ENCODE data around the gene FGFR3.
A peak's percentile ranks its signal among the peaks of the same experiment; 100 is the strongest.

Gene FGFR3

GRCh38 chr4:1795299-1796195, 2.5 kb downstream of the FGFR3 start:
- no peaks in the 10 kb centered on the region for H3K36me3 ChIP-seq (ENCODE audit: control insufficient read depth in 2 of 2, insufficient read depth in 2 of 2, low read length in 2 of 2)
- peaks cover 29 to 43% of the 10 kb centered on the region in 2 donors for H3K4me1 ChIP-seq (ENCODE audit: control insufficient read depth in 2 of 2, insufficient read depth in 2 of 2, low read length in 2 of 2)
- peak overlapping the region; percentile 15 to 82 for H3K9ac ChIP-seq (ENCODE audit: low read depth in 1 of 2, low read length in 2 of 2)
- H3K27me3 ChIP-seq (ENCODE audit: control insufficient read depth in 2 of 2, insufficient read depth in 2 of 2, low read length in 2 of 2), result peaks cover 3 to 5% of the 10 kb centered on the region in 2 donors
- H3K27ac ChIP-seq (ENCODE audit: low read depth in 2 of 2, low read length in 2 of 2), result peak overlapping the region; percentile 82
- H3K4me3 ChIP-seq (ENCODE audit: low read length in 2 of 2), result peak overlapping the region; percentile 62 to 80
- H3K9me3 ChIP-seq (ENCODE audit: control insufficient read depth in 2 of 2, low read length in 2 of 2), result no peaks in the 10 kb centered on the region

- H3K27ac ChIP-seq (ENCODE audit: low read depth in 2 of 2, low read length in 2 of 2), result no peak overlapping the region
- H3K27me3 ChIP-seq (ENCODE audit: control insufficient read depth in 2 of 2, insufficient read depth in 2 of 2, low read length in 2 of 2), result peaks cover 2 to 3% of the 10 kb centered on the region in 2 donors
- H3K4me3 ChIP-seq (ENCODE audit: low read length in 2 of 2), result peak overlapping the region; percentile 62 to 80
- peaks cover 0 to 3% of the 10 kb centered on the region in 2 donors for H3K36me3 ChIP-seq (ENCODE audit: control insufficient read depth in 2 of 2, insufficient read depth in 2 of 2, low read length in 2 of 2)
- peak overlapping the region; percentile 15 to 66 for H3K9ac ChIP-seq (ENCODE audit: low read depth in 1 of 2, low read length in 2 of 2)
- H3K9me3 ChIP-seq (ENCODE audit: control insufficient read depth in 2 of 2, low read length in 2 of 2), result no peaks in the 10 kb centered on the region
- H3K4me1 ChIP-seq (ENCODE audit: control insufficient read depth in 2 of 2, insufficient read depth in 2 of 2, low read length in 2 of 2), result peaks cover 29 to 43% of the 10 kb centered on the region in 2 donors
These were observed 3.6 kb downstream of the FGFR3 start for GRCh38 chr4:1796486-1797204.

- Histone ChIP-seq H3K4me1 (ENCODE audit: control insufficient read depth in 2 of 2, insufficient read depth in 2 of 2, low read length in 2 of 2) (peaks cover 29 to 47% of the 10 kb centered on the region in 2 donors), H3K9me3 (ENCODE audit: control insufficient read depth in 2 of 2, low read length in 2 of 2) (no peaks in the 10 kb centered on the region), H3K4me3 (ENCODE audit: low read length in 2 of 2) (no peak overlapping the region), H3K27me3 (ENCODE audit: control insufficient read depth in 2 of 2, insufficient read depth in 2 of 2, low read length in 2 of 2) (peaks cover 2 to 3% of the 10 kb centered on the region in 2 donors), H3K27ac (ENCODE audit: low read depth in 2 of 2, low read length in 2 of 2) (no peak overlapping the region), H3K36me3 (ENCODE audit: control insufficient read depth in 2 of 2, insufficient read depth in 2 of 2, low read length in 2 of 2) (peaks cover 0 to 5% of the 10 kb centered on the region in 2 donors), H3K9ac (ENCODE audit: low read depth in 1 of 2, low read length in 2 of 2) (no peak overlapping the region)
These were observed 4.3 kb downstream of the FGFR3 start for GRCh38 chr4:1797298-1797860.

- no peak overlapping the region for H3K4me3 ChIP-seq (ENCODE audit: low read length in 2 of 2)
- H3K9me3 ChIP-seq (ENCODE audit: control insufficient read depth in 2 of 2, low read length in 2 of 2), result no peaks in the 10 kb centered on the region
- H3K9ac ChIP-seq (ENCODE audit: low read depth in 1 of 2, low read length in 2 of 2), result no peak overlapping the region
- H3K27ac ChIP-seq (ENCODE audit: low read depth in 2 of 2, low read length in 2 of 2), result no peak overlapping the region
- peaks cover 29 to 47% of the 10 kb centered on the region in 2 donors for H3K4me1 ChIP-seq (ENCODE audit: control insufficient read depth in 2 of 2, insufficient read depth in 2 of 2, low read length in 2 of 2)
- peaks cover 0 to 5% of the 10 kb centered on the region in 2 donors for H3K36me3 ChIP-seq (ENCODE audit: control insufficient read depth in 2 of 2, insufficient read depth in 2 of 2, low read length in 2 of 2)
- H3K27me3 ChIP-seq (ENCODE audit: control insufficient read depth in 2 of 2, insufficient read depth in 2 of 2, low read length in 2 of 2), result peaks cover 2 to 3% of the 10 kb centered on the region in 2 donors
These were observed 4.9 kb downstream of the FGFR3 start for GRCh38 chr4:1797861-1798579.

- Histone ChIP-seq H3K4me1 (ENCODE audit: control insufficient read depth in 2 of 2, insufficient read depth in 2 of 2, low read length in 2 of 2) (peaks cover 28 to 47% of the 10 kb centered on the region in 2 donors), H3K9me3 (ENCODE audit: control insufficient read depth in 2 of 2, low read length in 2 of 2) (no peaks in the 10 kb centered on the region), H3K27me3 (ENCODE audit: control insufficient read depth in 2 of 2, insufficient read depth in 2 of 2, low read length in 2 of 2) (peaks cover 2 to 3% of the 10 kb centered on the region in 2 donors), H3K4me3 (ENCODE audit: low read length in 2 of 2) (peak overlapping the region in 1 of 2 donors; percentile 5), H3K9ac (ENCODE audit: low read depth in 1 of 2, low read length in 2 of 2) (no peak overlapping the region), H3K36me3 (ENCODE audit: control insufficient read depth in 2 of 2, insufficient read depth in 2 of 2, low read length in 2 of 2) (peaks cover 0 to 5% of the 10 kb centered on the region in 2 donors), H3K27ac (ENCODE audit: low read depth in 2 of 2, low read length in 2 of 2) (peak overlapping the region in 1 of 2 donors; percentile 42)
These were observed 5.7 kb downstream of the FGFR3 start for GRCh38 chr4:1798580-1799386.

GRCh38 chr4:1799387-1800375, 6.6 kb downstream of the FGFR3 start:
- Histone ChIP-seq H3K4me3 (ENCODE audit: low read length in 2 of 2) (peak overlapping the region in 1 of 2 donors; percentile 5), H3K27me3 (ENCODE audit: control insufficient read depth in 2 of 2, insufficient read depth in 2 of 2, low read length in 2 of 2) (peaks cover 2 to 3% of the 10 kb centered on the region in 2 donors), H3K36me3 (ENCODE audit: control insufficient read depth in 2 of 2, insufficient read depth in 2 of 2, low read length in 2 of 2) (peaks cover 3 to 9% of the 10 kb centered on the region in 2 donors), H3K9me3 (ENCODE audit: control insufficient read depth in 2 of 2, low read length in 2 of 2) (no peaks in the 10 kb centered on the region), H3K9ac (ENCODE audit: low read depth in 1 of 2, low read length in 2 of 2) (peak overlapping the region in 1 of 2 donors; percentile 43), H3K4me1 (ENCODE audit: control insufficient read depth in 2 of 2, insufficient read depth in 2 of 2, low read length in 2 of 2) (peaks cover 21 to 47% of the 10 kb centered on the region in 2 donors), H3K27ac (ENCODE audit: low read depth in 2 of 2, low read length in 2 of 2) (peak overlapping the region in 1 of 2 donors; percentile 42)

GRCh38 chr4:1800805-1801204, 7.7 kb downstream of the FGFR3 start:
- no peak overlapping the region for H3K27ac ChIP-seq (ENCODE audit: low read depth in 2 of 2, low read length in 2 of 2)
- H3K27me3 ChIP-seq (ENCODE audit: control insufficient read depth in 2 of 2, insufficient read depth in 2 of 2, low read length in 2 of 2), result no peaks in the 10 kb centered on the region
- H3K36me3 ChIP-seq (ENCODE audit: control insufficient read depth in 2 of 2, insufficient read depth in 2 of 2, low read length in 2 of 2), result peaks cover 10% of the 10 kb centered on the region in 2 donors
- peaks cover 18 to 42% of the 10 kb centered on the region in 2 donors for H3K4me1 ChIP-seq (ENCODE audit: control insufficient read depth in 2 of 2, insufficient read depth in 2 of 2, low read length in 2 of 2)
- H3K9me3 ChIP-seq (ENCODE audit: control insufficient read depth in 2 of 2, low read length in 2 of 2), result no peaks in the 10 kb centered on the region
- H3K9ac ChIP-seq (ENCODE audit: low read depth in 1 of 2, low read length in 2 of 2), result no peak overlapping the region
- H3K4me3 ChIP-seq (ENCODE audit: low read length in 2 of 2), result no peak overlapping the region

GRCh38 chr4:1801286-1801958, 8.3 kb downstream of the FGFR3 start:
- no peaks in the 10 kb centered on the region for H3K27me3 ChIP-seq (ENCODE audit: control insufficient read depth in 2 of 2, insufficient read depth in 2 of 2, low read length in 2 of 2)
- H3K4me1 ChIP-seq (ENCODE audit: control insufficient read depth in 2 of 2, insufficient read depth in 2 of 2, low read length in 2 of 2), result peaks cover 13 to 36% of the 10 kb centered on the region in 2 donors
- H3K9ac ChIP-seq (ENCODE audit: low read depth in 1 of 2, low read length in 2 of 2), result no peak overlapping the region
- no peak overlapping the region for H3K27ac ChIP-seq (ENCODE audit: low read depth in 2 of 2, low read length in 2 of 2)
- no peaks in the 10 kb centered on the region for H3K9me3 ChIP-seq (ENCODE audit: control insufficient read depth in 2 of 2, low read length in 2 of 2)
- no peak overlapping the region for H3K4me3 ChIP-seq (ENCODE audit: low read length in 2 of 2)
- H3K36me3 ChIP-seq (ENCODE audit: control insufficient read depth in 2 of 2, insufficient read depth in 2 of 2, low read length in 2 of 2), result peaks cover 10% of the 10 kb centered on the region in 2 donors
